Hepatocyte (in vitro differentiated cells): ENCODE results near the gene SOS1.

Experiments
- EZH2phosphoT487 ChIP-seq: fragments of 200-600 bp; sonication (generic); IDR thresholded peaks from one replicate; pipeline ENCODE4 v1.6.1; 2018; ENCODE audit warnings: antibody characterized with exemption, mild to moderate bottlenecking, low read depth, moderate library complexity; ENCODE audit not compliant: unreplicated experiment, severe bottlenecking
- TF ChIP-seq, protein P1 (sequence below): fragments of 200-600 bp; sonication (generic); IDR thresholded peaks from 2 replicates; pipeline ENCODE4 v1.5.1; 2016; ENCODE audit warnings: antibody characterized with exemption, mild to moderate bottlenecking; ENCODE audit not compliant: poor library complexity

DNA sequence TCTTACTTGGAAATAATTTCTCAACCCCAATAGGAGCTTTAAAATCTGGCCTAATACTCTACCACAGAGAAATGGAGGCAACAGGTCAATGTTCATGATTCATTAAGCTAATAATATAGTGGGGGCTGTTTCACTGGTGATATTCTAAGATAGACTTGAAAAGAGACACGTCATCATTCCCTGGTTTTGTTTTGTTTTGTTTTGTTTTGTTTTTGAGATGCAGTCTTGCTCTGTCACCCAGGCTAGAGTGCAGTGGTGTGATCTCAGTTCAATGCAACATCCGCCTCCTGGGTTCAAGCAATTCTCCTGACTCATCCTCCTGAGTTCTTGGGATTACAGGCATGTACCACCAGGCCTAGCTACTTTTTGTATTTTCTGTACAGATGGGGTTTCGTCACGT, 37.5 kb upstream of the SOS1 start:
- TF ChIP-seq, protein P1, sequence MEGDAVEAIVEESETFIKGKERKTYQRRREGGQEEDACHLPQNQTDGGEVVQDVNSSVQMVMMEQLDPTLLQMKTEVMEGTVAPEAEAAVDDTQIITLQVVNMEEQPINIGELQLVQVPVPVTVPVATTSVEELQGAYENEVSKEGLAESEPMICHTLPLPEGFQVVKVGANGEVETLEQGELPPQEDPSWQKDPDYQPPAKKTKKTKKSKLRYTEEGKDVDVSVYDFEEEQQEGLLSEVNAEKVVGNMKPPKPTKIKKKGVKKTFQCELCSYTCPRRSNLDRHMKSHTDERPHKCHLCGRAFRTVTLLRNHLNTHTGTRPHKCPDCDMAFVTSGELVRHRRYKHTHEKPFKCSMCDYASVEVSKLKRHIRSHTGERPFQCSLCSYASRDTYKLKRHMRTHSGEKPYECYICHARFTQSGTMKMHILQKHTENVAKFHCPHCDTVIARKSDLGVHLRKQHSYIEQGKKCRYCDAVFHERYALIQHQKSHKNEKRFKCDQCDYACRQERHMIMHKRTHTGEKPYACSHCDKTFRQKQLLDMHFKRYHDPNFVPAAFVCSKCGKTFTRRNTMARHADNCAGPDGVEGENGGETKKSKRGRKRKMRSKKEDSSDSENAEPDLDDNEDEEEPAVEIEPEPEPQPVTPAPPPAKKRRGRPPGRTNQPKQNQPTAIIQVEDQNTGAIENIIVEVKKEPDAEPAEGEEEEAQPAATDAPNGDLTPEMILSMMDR: no peak
- no peak for TF ChIP-seq EZH2phosphoT487
